Nephron (organoid): Measurements from ENCODE around the gene SHROOM2.

ENCODE experiments used
- H3K27ac Mint-ChIP-seq, 3 experiments: 2 replicates each; pipeline ENCODE4 v1.8.0; 2020; ENCODE audit warnings: mixed read lengths in 3 of 3, mild to moderate bottlenecking in 2 of 3, moderate library complexity in 1 of 3
- H3K27me3 Mint-ChIP-seq: 2 replicates; pipeline ENCODE4 v1.8.0; 2021; ENCODE audit warnings: low read depth, mild to moderate bottlenecking, moderate library complexity, mixed read lengths
- H3K36me3 Mint-ChIP-seq: 2 replicates; pipeline ENCODE4 v1.8.0; 2020; ENCODE audit warnings: low read depth, mixed read lengths
- H3K4me1 Mint-ChIP-seq: 2 replicates; pipeline ENCODE4 v1.8.0; 2020; ENCODE audit warnings: mixed read lengths
- H3K4me3 Mint-ChIP-seq, 3 experiments: 2 replicates each; pipeline ENCODE4 v1.8.0; 2020; ENCODE audit warnings: mild to moderate bottlenecking in 3 of 3, mixed read lengths in 3 of 3, moderate library complexity in 2 of 3
- H3K9me3 Mint-ChIP-seq: 2 replicates; pipeline ENCODE4 v1.8.0; 2020; ENCODE audit warnings: mixed read lengths
- CTCF ChIP-seq, 3 experiments: fragments of 200-600 bp; sonication (generic); IDR thresholded peaks; one replicate each; pipeline ENCODE4 v1.5.0; 2021; ENCODE audit warnings: antibody characterized with exemption in 3 of 3; ENCODE audit not compliant: unreplicated experiment in 3 of 3

The SHROOM2 gene

GRCh38 chrX:9955506-9955905, 169.3 kb downstream of the SHROOM2 start:
- H3K4me3 Mint-ChIP-seq = no peak overlapping the region
- no peaks in the 10 kb centered on the region for H3K4me1 Mint-ChIP-seq
- no peak for TF ChIP-seq CTCF (IDR thresholded peaks at IDR 0.05; ENCODE audit: unreplicated experiment in 3 of 3)
- H3K27me3 Mint-ChIP-seq = no peaks in the 10 kb centered on the region
- peaks cover 24% of the 10 kb centered on the region for H3K36me3 Mint-ChIP-seq
- no peak overlapping the region for H3K27ac Mint-ChIP-seq
- H3K9me3 Mint-ChIP-seq = peaks cover 28% of the 10 kb centered on the region

- H3K36me3 Mint-ChIP-seq = peaks cover 7% of the 10 kb centered on the region
- no peak overlapping the region for H3K4me3 Mint-ChIP-seq
- no peak overlapping the region for H3K27ac Mint-ChIP-seq
- no peaks in the 10 kb centered on the region for H3K27me3 Mint-ChIP-seq
- H3K9me3 Mint-ChIP-seq = peaks cover 14% of the 10 kb centered on the region
- no peak for TF ChIP-seq CTCF (IDR thresholded peaks at IDR 0.05; ENCODE audit: unreplicated experiment in 3 of 3)
- H3K4me1 Mint-ChIP-seq = no peaks in the 10 kb centered on the region
Measured at GRCh38 chrX:9957743-9958142, 171.5 kb downstream of the SHROOM2 start.

GRCh38 chrX:9958183-9958582, 172.0 kb downstream of the SHROOM2 start:
- H3K9me3 Mint-ChIP-seq = peaks cover 14% of the 10 kb centered on the region
- TF ChIP-seq CTCF (IDR thresholded peaks at IDR 0.05; ENCODE audit: unreplicated experiment in 3 of 3) = no peak
- no peaks in the 10 kb centered on the region for H3K27me3 Mint-ChIP-seq

GRCh38 chrX:9961750-9962149, 175.5 kb downstream of the SHROOM2 start:
- no peaks in the 10 kb centered on the region for H3K4me1 Mint-ChIP-seq
- peaks cover 9% of the 10 kb centered on the region for H3K9me3 Mint-ChIP-seq
- H3K36me3 Mint-ChIP-seq = peaks cover 6% of the 10 kb centered on the region
- no peak for TF ChIP-seq CTCF (IDR thresholded peaks at IDR 0.05; ENCODE audit: unreplicated experiment in 3 of 3)
- H3K27ac Mint-ChIP-seq = no peak overlapping the region
- H3K27me3 Mint-ChIP-seq = no peaks in the 10 kb centered on the region
- no peak overlapping the region for H3K4me3 Mint-ChIP-seq

More at GRCh38 chrX:9958183-9958582, 172.0 kb downstream of the SHROOM2 start:
- H3K4me3 Mint-ChIP-seq = no peak overlapping the region
- no peaks in the 10 kb centered on the region for H3K4me1 Mint-ChIP-seq
- H3K27ac Mint-ChIP-seq = no peak overlapping the region
- H3K36me3 Mint-ChIP-seq = peaks cover 7% of the 10 kb centered on the region

GRCh38 chrX:9966775-9967408, 180.7 kb downstream of the SHROOM2 start, which contains the start of gene CLDN34:
CLDN34 (plus strand) TSS chrX:9967358; CDS start chrX:9967358, 0 bp downstream.
- no peaks in the 10 kb centered on the region for H3K27me3 Mint-ChIP-seq

More at GRCh38 chrX:9966775-9967408, 180.7 kb downstream of the SHROOM2 start, which contains the start of gene CLDN34:
- TF ChIP-seq CTCF (IDR thresholded peaks at IDR 0.05; ENCODE audit: unreplicated experiment in 3 of 3) = no peak
- H3K9me3 Mint-ChIP-seq = peaks cover 21% of the 10 kb centered on the region
- no peak within 1 kb of the TSS for H3K27ac Mint-ChIP-seq
- peaks cover 11% of the 10 kb centered on the region for H3K36me3 Mint-ChIP-seq
- no peak within 1 kb of the TSS for H3K4me3 Mint-ChIP-seq
- H3K4me1 Mint-ChIP-seq = no peaks in the 10 kb centered on the region
